HG03469 (cell line): ENCODE data around the gene IL34.

Experiments used
- ATAC-seq: cut with Tn5 transposase; IDR thresholded peaks from one replicate; pipeline ENCODE4 v1.9.1; 2021; ENCODE audit warnings: mild to moderate bottlenecking, moderate library complexity, moderate number of reproducible peaks; ENCODE audit not compliant: unreplicated experiment

The IL34 gene

DNA sequence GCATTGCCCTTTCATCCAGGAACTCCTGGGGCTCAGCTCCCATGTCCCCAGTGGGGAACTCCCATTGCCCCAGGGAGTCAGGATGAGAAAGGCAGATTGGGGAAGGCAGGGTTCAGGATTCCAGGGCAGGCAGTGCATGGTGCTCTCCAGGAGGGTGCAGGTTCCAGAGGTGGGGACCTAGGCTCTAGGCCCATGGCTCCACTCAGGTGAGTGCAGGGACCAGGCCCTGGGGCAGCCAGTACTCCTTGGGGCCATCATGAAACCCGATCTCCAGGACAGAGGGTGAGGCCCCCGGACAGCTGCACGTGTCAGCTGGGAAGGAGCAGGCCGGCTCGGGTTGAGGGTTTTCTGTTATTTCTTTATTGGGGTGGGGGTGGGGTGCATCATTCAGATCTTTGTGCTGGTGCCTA is 40.7 kb downstream of the IL34 start:
- ATAC-seq: no peak

DNA sequence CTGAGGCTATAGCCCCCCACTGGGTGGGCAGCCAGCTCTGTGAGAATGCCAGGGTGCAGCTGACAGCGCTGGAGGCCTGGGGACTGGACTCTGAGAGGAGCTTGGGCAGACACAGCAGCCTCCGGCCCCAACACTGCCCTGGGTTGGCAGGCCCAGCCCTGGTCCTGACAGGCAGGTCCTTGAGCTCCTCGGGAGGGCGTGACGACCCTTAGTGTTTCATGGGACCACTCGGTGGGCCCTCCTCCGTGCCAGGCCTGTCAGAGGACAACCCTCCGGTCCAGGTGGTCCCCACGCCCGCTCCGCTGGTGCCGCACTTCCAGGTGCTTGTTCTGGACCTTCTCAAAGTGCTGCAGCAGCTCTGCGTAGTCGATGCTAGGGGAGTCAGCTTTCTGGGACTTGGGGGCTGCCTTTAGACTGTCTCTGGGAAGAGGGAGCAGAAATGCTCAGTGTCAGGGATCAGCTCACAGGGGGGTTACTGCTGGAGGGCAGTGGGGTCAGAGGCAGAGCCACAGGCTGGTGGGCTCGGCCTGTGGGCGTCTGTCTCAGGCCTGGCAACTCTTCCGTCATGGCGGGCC is 41.4 kb downstream of the IL34 start:
- no peak for ATAC-seq

DNA sequence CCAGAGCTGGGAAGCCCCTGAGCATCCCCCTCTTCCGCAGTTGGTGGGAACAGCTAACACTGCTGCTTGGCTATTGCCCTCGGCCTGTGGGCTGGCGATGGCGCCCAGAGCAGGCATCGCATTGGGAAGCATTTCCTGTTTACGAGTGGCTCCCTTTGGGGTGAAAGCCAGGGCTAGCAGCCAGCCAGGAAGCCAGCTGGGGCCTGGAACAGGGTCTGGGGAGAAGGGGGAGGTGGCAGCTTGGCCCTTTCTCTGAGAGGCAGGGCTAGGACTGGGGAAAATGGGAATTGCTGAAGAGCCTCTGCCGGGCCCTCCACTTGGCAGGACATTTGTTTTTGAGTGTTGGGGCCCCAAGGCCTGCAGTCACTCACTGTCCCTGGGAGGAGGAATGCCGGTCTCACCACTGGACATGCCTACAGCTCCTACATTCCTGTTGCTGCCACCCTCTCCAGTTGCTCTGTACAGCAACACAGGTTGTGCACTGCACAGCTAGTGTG is 41.9 kb downstream of the IL34 start:
- ATAC-seq: no peak

DNA sequence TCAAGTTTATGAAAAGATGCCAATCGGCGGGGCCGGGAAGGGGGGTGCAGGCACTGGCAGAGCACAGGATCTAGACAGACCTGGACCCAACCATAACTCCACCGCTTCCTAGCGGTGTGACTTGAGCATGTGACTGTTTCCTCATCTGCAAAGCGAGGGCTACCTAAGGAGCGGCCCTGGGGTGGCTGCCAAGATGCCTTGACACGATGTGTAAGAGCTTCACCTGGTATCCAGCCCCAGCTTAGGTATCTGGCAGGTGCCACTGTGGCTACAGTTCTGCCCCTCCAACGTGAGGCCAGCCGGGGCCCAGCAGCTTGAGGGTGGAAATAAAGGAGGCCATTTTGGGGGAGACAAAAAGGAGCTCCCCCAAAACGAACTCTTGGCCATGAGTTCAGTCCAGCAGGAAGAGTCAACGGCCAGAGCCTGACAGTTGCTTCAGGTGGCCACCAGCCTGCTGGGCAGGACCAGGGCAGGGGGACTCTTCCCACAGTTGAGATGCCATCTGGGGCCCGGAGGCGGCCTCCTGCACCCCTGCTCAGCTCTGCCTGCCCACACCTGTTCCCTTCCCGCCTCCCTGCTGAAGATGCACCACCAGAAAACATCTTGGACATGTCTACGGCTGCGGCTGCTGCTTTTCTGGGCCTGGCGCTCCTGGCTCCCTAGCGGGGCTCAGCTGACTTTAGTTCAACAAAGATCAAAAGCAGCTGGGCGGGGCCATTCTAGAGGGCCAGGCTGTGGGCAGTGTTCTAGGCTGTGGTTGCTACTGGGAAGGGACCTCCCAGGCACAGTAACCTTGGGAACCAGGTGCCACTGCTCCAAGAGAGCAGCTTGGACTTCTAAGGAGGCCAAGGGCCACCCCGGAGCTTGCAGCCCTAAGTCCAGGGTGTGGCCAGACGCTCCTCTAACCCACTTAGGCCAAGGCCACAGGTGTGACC is 42.9 kb downstream of the IL34 start:
- no peak for ATAC-seq

DNA sequence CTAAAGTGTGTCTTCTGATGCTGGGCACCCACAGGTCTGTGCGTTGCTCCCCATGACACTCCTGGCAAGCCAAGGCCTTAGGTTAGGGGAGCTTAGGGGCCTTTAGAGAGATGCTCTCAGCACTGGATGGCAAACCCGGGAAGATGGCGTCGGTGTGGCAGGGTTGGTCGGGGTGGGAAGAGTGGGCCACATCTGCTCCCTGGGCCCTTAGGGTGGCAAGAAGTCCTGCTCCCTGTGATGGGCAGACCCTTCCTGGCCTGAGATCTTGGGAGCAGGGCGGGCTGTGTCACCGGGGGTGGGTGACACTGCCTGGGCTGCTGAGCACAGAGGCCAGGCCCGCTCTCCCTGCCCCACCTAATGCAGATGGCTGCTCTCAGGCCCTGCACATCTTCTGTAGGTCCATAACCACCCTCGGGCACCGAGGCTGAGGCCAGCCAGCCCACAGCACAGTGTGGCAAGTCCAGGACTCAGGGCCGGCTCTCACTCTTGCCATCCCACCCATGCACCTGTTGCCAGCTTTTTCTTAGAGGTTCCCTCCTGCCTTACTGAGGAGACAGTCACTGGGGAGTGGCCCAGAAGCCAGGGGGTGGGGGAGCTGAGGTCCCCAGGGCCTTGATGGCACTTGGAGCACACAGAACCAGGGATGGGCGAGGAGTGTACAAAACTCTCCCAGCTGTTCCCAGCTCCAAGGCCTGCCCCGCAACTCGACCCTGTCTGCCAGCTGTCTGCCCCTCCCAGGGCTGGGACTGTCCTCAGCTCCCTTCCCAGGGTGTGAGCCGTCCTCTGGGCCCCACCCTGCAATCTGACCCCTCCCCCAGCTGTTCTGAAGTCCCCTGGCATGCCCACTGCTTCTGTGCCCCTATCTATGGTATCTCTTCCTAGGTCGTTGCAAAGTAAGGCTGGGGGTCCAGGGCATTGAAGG is 43.9 kb downstream of the IL34 start:
- ATAC-seq: no peak

DNA sequence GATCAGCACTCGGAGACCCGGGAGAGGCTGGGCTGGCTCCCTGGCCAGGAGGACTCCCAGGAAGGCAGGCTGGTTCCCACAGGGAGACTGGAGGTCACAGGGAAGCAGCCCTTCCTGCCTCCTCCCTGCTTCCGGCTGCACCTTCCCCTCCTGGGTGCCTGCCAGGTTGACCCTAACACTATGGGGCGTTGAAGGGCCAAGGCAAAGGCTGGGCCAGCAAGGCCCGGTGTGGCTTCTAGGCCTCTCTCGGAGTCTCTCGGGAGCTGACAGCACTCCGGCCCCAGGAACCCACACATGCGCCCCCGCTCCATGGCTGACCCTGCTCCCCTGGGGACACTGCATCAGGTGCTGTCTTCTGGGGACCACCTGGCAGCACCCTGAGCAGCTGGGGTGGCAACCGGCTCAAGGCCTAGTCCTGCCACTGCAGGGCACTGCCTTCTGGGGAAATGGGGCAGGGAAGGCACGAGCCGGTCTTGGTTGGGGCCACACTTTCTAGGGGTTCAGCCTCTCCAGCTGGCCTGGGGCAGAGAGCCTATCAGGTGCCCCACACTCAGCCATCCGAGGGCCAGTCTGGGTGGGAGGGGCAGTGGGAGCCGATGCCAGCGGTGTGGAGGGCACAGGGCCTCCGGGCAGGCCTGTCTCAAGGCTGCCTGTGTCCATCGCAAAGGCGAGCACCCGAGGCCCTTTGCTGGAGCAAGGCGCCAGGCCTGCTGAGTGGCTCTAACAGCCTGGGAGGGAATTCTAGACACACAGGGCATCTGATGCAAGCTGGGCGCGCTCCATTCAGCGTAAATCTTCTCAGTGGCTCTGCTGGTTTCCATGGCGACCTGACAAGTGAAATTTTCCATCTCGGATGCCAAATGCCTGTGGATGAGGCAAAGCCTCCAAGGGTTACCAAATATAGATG is 45.1 kb downstream of the IL34 start:
- ATAC-seq: no peak

DNA sequence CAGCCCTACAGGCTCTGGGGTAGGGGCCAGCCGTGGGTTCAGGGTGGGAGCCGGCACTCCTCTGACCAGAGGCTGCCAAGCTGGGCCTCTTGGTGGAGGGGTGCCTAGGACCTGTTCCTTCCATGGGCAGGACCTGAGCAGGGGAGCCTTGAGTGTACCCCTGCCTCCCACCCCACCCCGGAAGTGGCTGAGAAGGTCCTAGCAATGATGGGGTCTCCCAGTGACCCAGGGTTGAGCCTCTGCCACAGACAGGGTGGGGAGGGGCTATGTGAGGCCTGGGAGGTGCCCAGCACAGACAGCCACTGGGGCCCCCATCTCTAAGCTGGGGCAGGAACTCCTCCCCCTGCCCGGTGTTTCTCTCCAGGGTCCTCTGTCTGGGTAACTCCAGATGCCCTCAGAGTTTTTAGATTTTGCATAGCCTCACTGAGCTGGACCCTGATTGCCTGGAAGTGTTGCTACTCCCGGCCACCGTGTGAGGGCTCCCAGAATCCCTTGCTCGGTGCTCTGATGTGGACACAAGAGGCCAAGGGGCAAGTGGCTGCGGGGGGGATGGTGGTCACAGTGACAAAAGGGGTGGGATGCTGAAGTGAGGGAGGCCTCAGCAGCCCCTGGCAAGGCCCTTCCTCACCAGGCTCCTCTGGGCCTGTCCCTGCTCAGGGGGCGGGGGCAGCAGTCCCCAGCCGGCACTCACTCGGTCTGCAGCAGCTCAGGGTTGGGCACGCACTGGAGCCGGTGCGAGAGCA is 45.9 kb downstream of the IL34 start:
- no peak for ATAC-seq

DNA sequence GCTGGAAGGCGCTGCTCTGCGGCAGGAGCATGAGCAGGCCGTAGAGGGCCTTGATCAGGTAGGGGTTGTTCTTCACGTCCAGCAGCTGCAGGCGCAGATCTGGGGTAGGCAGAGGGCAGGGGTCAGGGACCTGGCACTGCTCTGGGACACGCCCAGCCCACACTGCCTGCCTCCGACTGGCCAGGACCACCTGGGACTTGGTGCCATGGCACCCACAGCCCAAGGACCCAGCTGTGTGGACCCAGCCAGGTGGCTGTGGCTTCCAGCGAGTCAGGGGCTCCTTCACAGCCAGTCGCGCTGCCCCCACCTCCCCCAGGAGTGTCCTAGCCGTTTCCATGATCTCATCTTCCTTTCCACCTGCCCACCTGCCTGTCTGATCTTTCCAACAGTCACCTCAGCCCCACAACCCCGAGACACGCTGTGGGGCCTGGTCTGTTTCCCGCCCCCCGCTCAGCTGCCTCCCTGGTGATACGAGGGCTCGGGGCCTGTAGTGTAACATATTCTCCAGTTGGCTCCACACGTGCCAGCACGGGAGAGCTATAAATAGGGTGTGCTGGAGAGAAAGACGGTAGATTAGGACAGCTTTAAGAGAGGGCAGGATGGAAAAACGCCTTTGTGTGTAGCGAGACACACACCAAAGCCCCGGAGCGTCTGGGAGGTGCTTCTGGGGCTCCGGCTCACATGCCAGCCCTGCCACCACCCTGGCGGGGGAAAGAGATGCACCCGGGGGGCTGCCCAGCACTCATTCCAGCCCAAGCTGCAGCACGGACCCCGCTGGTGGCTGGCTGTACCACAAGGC is 46.7 kb downstream of the IL34 start:
- ATAC-seq: no peak

DNA sequence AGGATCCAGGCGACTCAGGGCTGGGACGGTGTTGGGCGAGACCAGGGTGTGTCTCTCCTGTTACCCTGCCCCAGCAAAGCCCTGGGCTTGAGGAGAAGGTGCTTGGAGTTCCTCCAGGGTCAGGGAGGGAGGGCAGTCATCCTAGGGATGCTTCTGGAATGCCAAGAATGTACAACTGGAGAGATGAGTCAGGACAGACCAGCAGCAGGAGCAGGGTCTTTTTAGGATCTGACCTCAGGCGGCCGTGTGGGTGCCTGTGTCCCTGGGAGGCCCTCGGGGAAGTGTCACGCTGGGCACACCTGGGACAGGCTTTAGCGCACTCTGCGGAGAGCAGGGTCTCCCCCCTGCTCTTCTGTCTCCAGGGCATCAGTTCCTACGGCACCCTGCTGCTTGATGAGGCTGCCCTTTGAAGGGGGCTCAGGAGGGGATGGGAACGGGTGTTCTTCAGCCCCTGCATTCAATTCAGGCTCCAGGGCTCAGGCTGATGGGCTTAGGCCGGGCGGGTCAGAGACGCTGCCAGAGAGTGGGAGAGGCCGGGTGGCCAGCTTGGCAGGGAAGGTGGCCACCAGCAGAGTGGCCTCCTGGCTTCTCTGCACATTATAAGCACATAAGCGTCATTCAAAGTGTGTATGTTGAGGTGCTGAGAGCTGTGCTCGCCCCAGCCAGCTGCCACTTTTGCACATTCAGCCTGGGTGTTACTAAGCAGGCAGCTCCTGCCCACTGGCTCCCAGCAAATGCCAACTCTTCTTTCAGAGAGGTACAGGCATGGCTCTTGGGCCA is 47.9 kb downstream of the IL34 start:
- ATAC-seq: no peak

DNA sequence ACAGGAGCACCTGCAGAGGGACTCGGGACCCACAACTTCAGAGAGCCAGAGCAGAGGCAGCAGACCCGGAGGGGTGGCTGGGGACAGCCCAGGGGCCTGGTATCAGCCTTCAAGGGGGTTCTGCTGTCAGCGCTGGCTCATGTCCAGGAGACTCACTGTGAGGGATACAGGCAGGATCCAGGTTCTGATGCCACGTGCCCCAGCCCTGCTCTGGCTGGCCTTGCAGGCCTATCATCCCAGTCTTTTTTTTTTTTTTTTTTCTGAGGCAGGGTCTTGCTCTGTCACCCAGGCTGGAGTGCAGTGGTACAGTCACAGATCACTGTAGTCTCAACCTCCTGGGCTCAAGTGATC is 48.5 kb downstream of the IL34 start:
- no peak for ATAC-seq

DNA sequence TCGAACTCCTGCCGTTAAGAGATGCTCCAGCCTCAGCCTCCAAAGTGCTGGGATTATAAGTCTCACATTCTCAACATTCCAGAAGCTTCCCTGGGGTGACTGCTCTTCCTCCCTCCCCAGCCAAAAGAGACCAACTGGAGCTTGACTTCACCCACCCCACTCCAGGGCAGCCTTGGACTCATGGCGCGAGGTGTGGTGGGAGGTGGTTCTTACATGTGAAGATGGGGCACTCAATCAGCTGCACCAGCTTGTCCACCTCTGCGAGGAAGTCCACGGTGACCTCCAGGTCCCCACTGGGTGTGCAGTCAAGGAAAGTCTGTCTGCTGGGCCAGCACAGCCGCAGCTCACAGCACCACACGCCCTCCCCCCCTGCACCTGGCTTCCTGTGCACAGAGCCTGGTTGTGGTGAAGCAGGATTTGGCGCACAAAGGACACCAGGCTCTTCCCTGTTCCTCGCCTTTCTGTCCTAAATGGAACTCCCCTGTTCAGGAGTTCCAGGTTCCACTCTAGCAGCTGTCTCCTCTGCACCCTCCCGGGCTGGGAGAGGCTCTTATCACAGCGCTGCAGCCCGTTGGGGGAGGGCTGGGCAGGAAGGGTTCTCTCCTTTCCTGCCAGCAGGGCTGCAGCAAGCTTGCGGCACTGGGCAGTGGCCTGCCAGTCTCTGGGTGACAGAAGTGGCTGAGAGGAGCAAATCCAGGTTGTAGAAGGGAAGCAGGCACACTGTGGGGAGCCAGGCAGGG is 49.1 kb downstream of the IL34 start:
- ATAC-seq: no peak

DNA sequence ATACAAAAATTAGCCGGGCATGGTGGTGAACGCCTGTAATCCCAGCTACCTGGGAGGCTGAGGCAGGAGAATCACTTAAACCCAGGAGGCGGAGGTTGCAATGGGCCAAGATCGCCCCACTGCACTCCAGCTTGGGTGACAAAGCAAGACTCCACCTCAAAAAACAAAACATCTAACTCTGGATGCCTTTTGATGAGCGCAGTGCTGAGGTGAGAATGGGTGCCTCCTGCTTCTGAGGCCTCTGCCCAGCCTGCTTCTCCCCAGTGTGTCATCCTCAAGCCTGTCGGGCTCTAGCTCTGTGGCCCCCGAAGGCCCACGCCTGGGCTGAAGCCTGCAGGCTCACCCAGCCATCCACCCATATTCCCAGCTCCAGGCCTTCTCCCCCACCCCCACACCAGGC is 50.0 kb downstream of the IL34 start:
- no peak for ATAC-seq

DNA sequence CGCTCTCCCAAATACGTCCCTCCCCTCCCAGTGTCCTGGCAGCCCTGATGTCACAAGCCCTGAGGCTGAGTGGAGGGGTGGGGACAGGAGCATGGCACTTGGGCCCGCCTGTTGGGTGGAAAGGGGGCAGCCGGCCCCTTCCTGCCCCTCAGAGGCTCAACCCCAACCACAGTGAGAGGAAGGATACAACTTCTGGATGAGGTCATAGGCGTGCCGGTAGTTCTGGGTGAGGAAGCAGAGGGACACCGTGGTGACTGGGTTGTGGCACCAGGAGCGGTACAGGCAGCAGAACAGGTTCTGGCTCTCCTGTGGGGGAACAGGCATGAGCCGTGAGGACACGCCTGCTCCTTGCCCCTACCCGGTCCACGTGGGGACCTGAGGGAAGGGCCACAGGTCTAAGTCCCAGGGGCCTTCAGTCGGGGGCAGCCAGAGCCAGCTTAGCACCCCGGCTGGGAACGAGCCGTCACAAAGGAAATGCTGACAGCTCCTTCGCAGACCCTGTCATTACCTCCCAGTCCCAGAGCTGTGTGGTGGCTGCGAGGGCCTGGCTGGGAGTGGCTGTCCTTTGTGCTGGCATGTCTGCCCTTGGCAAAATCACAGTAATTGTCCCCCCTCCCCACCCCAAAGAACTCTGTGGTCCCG is 50.7 kb downstream of the IL34 start:
- no peak for ATAC-seq

DNA sequence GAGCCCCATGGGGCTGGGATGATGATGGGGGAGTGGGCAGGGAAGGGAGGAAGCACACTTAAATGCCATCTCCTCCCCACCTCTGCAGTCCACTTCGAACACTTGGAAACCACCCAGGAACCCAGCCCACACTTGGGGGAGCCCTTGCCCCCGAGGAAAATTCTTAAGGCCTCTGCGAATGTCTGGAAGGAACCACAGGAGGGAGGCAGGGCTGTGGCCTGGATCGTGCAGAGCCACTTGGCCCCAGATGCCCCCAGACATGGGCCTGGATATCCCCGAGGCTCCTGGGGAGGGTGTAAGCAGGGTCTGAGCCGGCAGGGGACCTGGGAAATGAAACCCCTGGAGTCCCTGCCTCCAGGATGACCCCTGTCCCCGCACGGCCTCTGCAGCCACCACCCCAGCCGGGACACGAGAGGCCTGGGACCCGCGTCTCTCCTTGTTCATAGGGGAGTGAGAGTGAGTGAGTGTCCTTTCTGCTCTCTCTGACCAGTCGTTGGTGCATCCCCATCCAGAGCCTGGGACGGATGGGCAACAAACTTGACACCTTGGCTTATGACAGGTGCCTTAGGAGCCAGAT is 51.3 kb downstream of the IL34 start:
- no peak for ATAC-seq

DNA sequence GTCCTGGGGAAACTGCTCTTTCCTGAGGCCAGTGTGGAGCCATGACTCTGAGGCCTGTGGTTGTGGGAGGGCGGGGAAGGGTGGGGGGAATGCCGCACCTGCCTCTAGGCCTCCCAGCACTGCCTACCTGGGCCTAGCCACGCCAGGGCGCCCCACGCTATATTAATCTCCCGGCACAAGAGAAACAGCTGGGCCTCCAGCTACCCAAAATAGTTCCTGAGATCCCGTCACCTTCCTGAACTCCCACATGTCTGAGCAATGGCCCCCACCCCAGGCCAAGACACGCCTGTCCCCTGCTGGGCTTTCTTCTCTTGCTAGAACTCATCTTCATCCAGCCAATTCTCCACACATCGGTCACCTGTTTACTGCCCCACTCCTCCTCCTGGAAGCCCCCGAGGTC is 52.5 kb downstream of the IL34 start:
- no peak for ATAC-seq

DNA sequence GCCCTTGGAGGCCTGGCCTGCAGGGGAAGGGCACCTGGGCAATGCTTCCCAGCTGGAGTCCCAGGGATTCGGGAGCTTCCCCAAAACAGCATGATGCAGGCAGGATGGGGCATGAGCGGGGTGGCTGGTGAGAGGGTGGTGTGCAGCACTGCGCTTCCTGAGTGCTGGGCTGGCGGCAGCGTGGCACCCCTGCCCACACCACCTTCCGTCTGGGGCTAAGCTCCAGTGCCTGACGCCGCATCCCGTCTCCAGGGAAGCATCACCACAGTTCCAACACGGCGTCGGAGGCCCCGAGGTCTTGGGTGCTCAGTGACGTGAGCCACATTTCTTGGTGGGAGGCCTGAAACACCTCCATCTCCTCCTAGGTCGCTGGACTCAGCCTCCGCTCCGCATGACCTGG is 53.3 kb downstream of the IL34 start:
- no peak for ATAC-seq
